ENCODE measurements around the gene DSCAM. TPM values are rescaled to one million over a fixed set of nuclear protein-coding genes. Genes with fewer than 3 reads are reported as not detected.
"Not testable (repeated sequence)": the region's sequence is repeated elsewhere in the genome, so short reads cannot be mapped to it uniquely, and the experiment has no call there.

Gene DSCAM
- total RNA-seq, 1 experiment from 2014 or later = not detected

- no peak for DNase-seq (ENCODE audit: low read depth)
Measured at GRCh38 chr21:40054403-40054802, 792.6 kb downstream of the DSCAM start.

- no peak for DNase-seq (ENCODE audit: low read depth)
Measured at GRCh38 chr21:40053007-40053406, 794.0 kb downstream of the DSCAM start.

- no peak for DNase-seq (ENCODE audit: low read depth)
Measured at GRCh38 chr21:40052276-40052675, 794.7 kb downstream of the DSCAM start.

- DNase-seq (ENCODE audit: low read depth) = no peak
Measured at GRCh38 chr21:40051801-40052200, 795.2 kb downstream of the DSCAM start.

- DNase-seq (ENCODE audit: low read depth) = no peak
Measured at GRCh38 chr21:40049931-40050290, 797.0 kb downstream of the DSCAM start.

GRCh38 chr21:40049031-40049930 lies 797.7 kb downstream of the DSCAM start:
- DNase-seq (ENCODE audit: low read depth) = no peak

GRCh38 chr21:40047993-40048730 lies 798.8 kb downstream of the DSCAM start:
- no peak for DNase-seq (ENCODE audit: low read depth)

GRCh38 chr21:40047211-40047610 lies 799.7 kb downstream of the DSCAM start:
- no peak for DNase-seq (ENCODE audit: low read depth)

GRCh38 chr21:40043866-40044265 lies 803.1 kb downstream of the DSCAM start:
- DNase-seq (ENCODE audit: low read depth) = no peak

GRCh38 chr21:40043423-40043822 lies 803.5 kb downstream of the DSCAM start:
- DNase-seq (ENCODE audit: low read depth) = no peak

- DNase-seq (ENCODE audit: low read depth) = no peak
Measured at GRCh38 chr21:40041446-40041845, 805.5 kb downstream of the DSCAM start.

GRCh38 chr21:40033156-40033782 lies 813.7 kb downstream of the DSCAM start:
- DNase-seq (ENCODE audit: low read depth) = not testable (repeated sequence)

- no peak for DNase-seq (ENCODE audit: low read depth)
Measured at GRCh38 chr21:40029888-40030287, 817.1 kb downstream of the DSCAM start.

GRCh38 chr21:40028393-40028792 lies 818.6 kb downstream of the DSCAM start:
- not testable (repeated sequence) for DNase-seq (ENCODE audit: low read depth)

GRCh38 chr21:40021558-40022351 lies 825.2 kb downstream of the DSCAM start:
- DNase-seq (ENCODE audit: low read depth) = no peak

GRCh38 chr21:40020651-40021050 lies 826.3 kb downstream of the DSCAM start:
- no peak for DNase-seq (ENCODE audit: low read depth)

GRCh38 chr21:40018871-40019475 lies 828.0 kb downstream of the DSCAM start:
- DNase-seq (ENCODE audit: low read depth) = no peak

GRCh38 chr21:40016667-40017066 lies 830.3 kb downstream of the DSCAM start:
- DNase-seq (ENCODE audit: low read depth) = no peak

- DNase-seq (ENCODE audit: low read depth) = no peak
Measured at GRCh38 chr21:40016234-40016633, 830.7 kb downstream of the DSCAM start.

GRCh38 chr21:40015818-40016217 lies 831.1 kb downstream of the DSCAM start:
- DNase-seq (ENCODE audit: low read depth) = no peak

- DNase-seq (ENCODE audit: low read depth) = no peak
Measured at GRCh38 chr21:40014394-40014793, 832.6 kb downstream of the DSCAM start.

Data from LHCN-M2 (cell line).